HepG2 (cell line): ENCODE measurements around the gene DNPH1. TPM values are rescaled to one million over a fixed set of nuclear protein-coding genes. Genes with fewer than 3 reads are reported as not detected.

ENCODE experiments used
- BCL3 ChIP-seq: sonication (generic); formaldehyde crosslinking; IDR thresholded peaks from 2 replicates; pipeline ENCODE4 v1.5.1; 2020; ENCODE audit warnings: mild to moderate bottlenecking, missing genetic modification reagents, moderate library complexity
- DMTF1 ChIP-seq: sonication (generic); formaldehyde crosslinking; IDR thresholded peaks from 2 replicates; pipeline ENCODE4 v1.4.0; 2020; ENCODE audit warnings: mild to moderate bottlenecking, missing genetic modification reagents
- SRY ChIP-seq: sonication (generic); formaldehyde crosslinking; IDR thresholded peaks from 2 replicates; pipeline ENCODE4 v1.8.0; 2022; ENCODE audit warnings: mild to moderate bottlenecking, missing genetic modification reagents
- ZEB1 ChIP-seq: IDR thresholded peaks from 2 replicates; pipeline ENCODE4 v1.6.1; 2012; ENCODE audit warnings: mild to moderate bottlenecking, low read depth, inconsistent platforms; ENCODE audit not compliant: insufficient replicate concordance
- ZFP36L1 ChIP-seq: sonication (generic); formaldehyde crosslinking; IDR thresholded peaks from 2 replicates; pipeline ENCODE4 v1.8.0; 2022; ENCODE audit warnings: mild to moderate bottlenecking, missing genetic modification reagents, moderate library complexity
- ZIK1 ChIP-seq: sonication (generic); formaldehyde crosslinking; IDR thresholded peaks from 2 replicates; pipeline ENCODE4 v1.5.0; 2020; ENCODE audit warnings: mild to moderate bottlenecking, low read depth, missing genetic modification reagents, borderline replicate concordance
- ZNF318 ChIP-seq: sonication (generic); formaldehyde crosslinking; IDR thresholded peaks from 2 replicates; pipeline ENCODE4 v1.4.0; 2020; ENCODE audit warnings: mild to moderate bottlenecking, missing genetic modification reagents
- ZNF710 ChIP-seq: sonication (generic); formaldehyde crosslinking; IDR thresholded peaks from 2 replicates; pipeline ENCODE4 v1.5.0; 2020; ENCODE audit warnings: mild to moderate bottlenecking, missing genetic modification reagents, borderline replicate concordance
- ZNF883 ChIP-seq: sonication (generic); formaldehyde crosslinking; IDR thresholded peaks from 2 replicates; pipeline ENCODE4 v1.5.1; 2020; ENCODE audit warnings: mild to moderate bottlenecking, missing genetic modification reagents; ENCODE audit errors: not compliant biosample characterization
- ZNF891 ChIP-seq: sonication (generic); formaldehyde crosslinking; IDR thresholded peaks from 2 replicates; pipeline ENCODE4 v1.5.0; 2020; ENCODE audit warnings: mild to moderate bottlenecking, missing genetic modification reagents
- polyA plus RNA-seq, 8 experiments: library from polyadenylated mRNA; depleted of rRNA in 3 of 8; stranded (reverse) in 7 of 8; unstranded in 1 of 8; fragments of >200 nt; fragmentation: Illumina TruSeq in 4 of 8; extraction: Trizol in 4 of 8; gene quantifications; 2 replicates each; pipeline versions ENCODE4 v1.2.1 to v1.2.3, GENCODE V29; 2011 to 2016; ENCODE audit warnings: low read depth in 4 of 8, missing spikeins in 1 of 8, mixed read lengths in 1 of 8; ENCODE audit not compliant: insufficient read depth in 1 of 8
- total RNA-seq, 5 experiments: library from RNA; depleted of rRNA; stranded (reverse); fragments of >200 nt; fragmentation: Illumina TruSeq; extraction: Trizol; gene quantifications; 2 replicates each; pipeline ENCODE4 v1.2.3, GENCODE V29; 2016; ENCODE audit warnings: low read depth in 1 of 5
- TF ChIP-seq, protein P1 (sequence below): sonication (generic); formaldehyde crosslinking; IDR thresholded peaks from 2 replicates; pipeline ENCODE4 v1.8.1; 2023; ENCODE audit warnings: mild to moderate bottlenecking, moderate library complexity, missing genetic modification reagents

The DNPH1 gene
- total and polyA plus RNA-seq, 2 of the 13 experiments (the other 11 are each of a cell fraction or from before 2014, with no cell fraction given): 56.5 to 75.1 TPM

GRCh38 chr6:43274916-43275597 lies 45.8 kb upstream of the DNPH1 start (continued):
- 0 out of 2 replicates have a peak, but pooled peaks have one; percentile 62 for TF ChIP-seq ZNF710 (CRISPR knock-in tag)
- TF ChIP-seq ZEB1: no peak
- peak; percentile 78 for TF ChIP-seq BCL3 (CRISPR knock-in tag)
- TF ChIP-seq, protein P1, sequence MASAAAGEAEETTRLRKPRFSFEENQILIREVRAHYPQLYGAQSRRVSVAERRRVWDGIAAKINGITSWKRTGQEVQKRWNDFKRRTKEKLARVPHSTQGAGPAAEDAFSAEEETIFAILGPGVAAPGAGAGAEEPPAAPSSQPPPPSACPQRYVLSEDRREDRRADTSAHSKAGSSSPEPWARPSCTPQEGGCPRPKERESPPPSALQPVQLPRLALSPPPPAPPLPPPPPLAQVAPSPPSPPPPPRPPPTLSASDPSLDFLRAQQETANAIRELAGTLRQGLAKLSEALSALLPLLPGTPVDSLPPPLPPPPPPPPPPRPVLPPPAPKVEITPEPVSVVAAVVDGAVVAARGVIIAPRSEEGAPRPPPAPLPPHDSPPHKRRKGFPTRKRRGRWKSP (CRISPR knock-in tag): peak; percentile 84; the same call in 1 of the 2 replicates
- peak; percentile 81; the same call in 1 of the 2 replicates for TF ChIP-seq ZNF891 (CRISPR knock-in tag)
- TF ChIP-seq ZFP36L1 (CRISPR knock-in tag): no peak
- 0 out of 2 replicates have a peak, but pooled peaks have one; percentile 69 for TF ChIP-seq DMTF1 (CRISPR knock-in tag)
- TF ChIP-seq ZNF318 (CRISPR knock-in tag): 0 out of 2 replicates have a peak, but pooled peaks have one; percentile 58
- TF ChIP-seq ZNF883 (CRISPR knock-in tag): peak; percentile 81
- TF ChIP-seq ZIK1 (CRISPR knock-in tag): peak; percentile 71; the same call in 1 of the 2 replicates
- TF ChIP-seq SRY: peak; percentile 87
